IPS-20b (cell line): Measurements from ENCODE around the gene AFF2.

Source experiments
- H3K27ac ChIP-seq: one replicate; pipeline ENCODE4 v1.5.1; 2013; ENCODE audit warnings: low read length
- H3K27me3 ChIP-seq: 2 replicates; pipeline ENCODE4 v1.6.1; 2013; ENCODE audit warnings: mild to moderate bottlenecking, low read length, inconsistent platforms; ENCODE audit not compliant: insufficient read depth
- H3K36me3 ChIP-seq: 2 replicates; pipeline ENCODE4 v1.6.1; 2013; ENCODE audit warnings: low read depth, mild to moderate bottlenecking, inconsistent platforms, low read length, moderate library complexity; ENCODE audit not compliant: insufficient read depth
- H3K4me1 ChIP-seq: 2 replicates; pipeline ENCODE4 v1.6.1; 2013; ENCODE audit warnings: mild to moderate bottlenecking, control low read depth, inconsistent platforms, low read length, moderate library complexity; ENCODE audit not compliant: insufficient read depth
- H3K4me3 ChIP-seq: 2 replicates; pipeline ENCODE4 v1.5.1; 2013; ENCODE audit warnings: mild to moderate bottlenecking, low read length, inconsistent platforms
- H3K9ac ChIP-seq: 2 replicates; pipeline ENCODE4 v1.6.1; 2013; ENCODE audit warnings: low read depth, mild to moderate bottlenecking, inconsistent platforms, low read length, moderate library complexity
- H3K9me3 ChIP-seq: 2 replicates; pipeline ENCODE4 v1.6.1; 2013; ENCODE audit warnings: mild to moderate bottlenecking, low read depth, low read length, inconsistent platforms; ENCODE audit not compliant: insufficient read depth

AFF2 gene

GRCh38 chrX:148537556-148538182 lies 37.3 kb downstream of the AFF2 start:
- H3K4me3 ChIP-seq = no peak overlapping the region
- no peak overlapping the region for H3K27ac ChIP-seq
- no peak overlapping the region for H3K9ac ChIP-seq
- no peaks in the 10 kb centered on the region for H3K27me3 ChIP-seq
- no peaks in the 10 kb centered on the region for H3K9me3 ChIP-seq
- 0 out of 2 replicates have a peak, but pooled peaks cover 6% of the 10 kb centered on the region for H3K4me1 ChIP-seq
- H3K36me3 ChIP-seq = no peaks in the 10 kb centered on the region

- Histone ChIP-seq H3K4me3 (no peak overlapping the region), H3K9ac (no peak overlapping the region), H3K27me3 (no peaks in the 10 kb centered on the region), H3K4me1 (peaks cover 10% of the 10 kb centered on the region), H3K36me3 (no peaks in the 10 kb centered on the region), H3K9me3 (no peaks in the 10 kb centered on the region), H3K27ac (no peak overlapping the region)
These were observed 38.2 kb downstream of the AFF2 start for GRCh38 chrX:148538582-148538981.

GRCh38 chrX:148540114-148540513 lies 39.7 kb downstream of the AFF2 start:
- no peaks in the 10 kb centered on the region for H3K9me3 ChIP-seq
- H3K4me1 ChIP-seq = peaks cover 14% of the 10 kb centered on the region
- no peak overlapping the region for H3K27ac ChIP-seq
- no peak overlapping the region for H3K9ac ChIP-seq
- H3K36me3 ChIP-seq = no peaks in the 10 kb centered on the region
- no peaks in the 10 kb centered on the region for H3K27me3 ChIP-seq
- no peak overlapping the region for H3K4me3 ChIP-seq

- H3K27me3 ChIP-seq = no peaks in the 10 kb centered on the region
- no peak overlapping the region for H3K4me3 ChIP-seq
- H3K9ac ChIP-seq = no peak overlapping the region
- H3K27ac ChIP-seq = no peak overlapping the region
- H3K36me3 ChIP-seq = no peaks in the 10 kb centered on the region
- H3K4me1 ChIP-seq = peaks cover 14% of the 10 kb centered on the region
- no peaks in the 10 kb centered on the region for H3K9me3 ChIP-seq
These were observed 40.5 kb downstream of the AFF2 start for GRCh38 chrX:148540671-148541583.

GRCh38 chrX:148541584-148541940 lies 41.1 kb downstream of the AFF2 start:
- peaks cover 14% of the 10 kb centered on the region for H3K4me1 ChIP-seq
- H3K4me3 ChIP-seq = no peak overlapping the region
- no peak overlapping the region for H3K9ac ChIP-seq
- no peaks in the 10 kb centered on the region for H3K36me3 ChIP-seq
- H3K27me3 ChIP-seq = no peaks in the 10 kb centered on the region
- H3K27ac ChIP-seq = no peak overlapping the region
- H3K9me3 ChIP-seq = no peaks in the 10 kb centered on the region

- no peak overlapping the region for H3K4me3 ChIP-seq
- H3K27ac ChIP-seq = no peak overlapping the region
These were observed 42.3 kb downstream of the AFF2 start for GRCh38 chrX:148542481-148543255.

GRCh38 chrX:148552775-148553174 lies 52.4 kb downstream of the AFF2 start:
- no peaks in the 10 kb centered on the region for H3K36me3 ChIP-seq
- no peak overlapping the region for H3K4me3 ChIP-seq
- H3K4me1 ChIP-seq = no peaks in the 10 kb centered on the region; the same call in 1 of the 2 replicates
- no peak overlapping the region for H3K9ac ChIP-seq
- no peak overlapping the region for H3K27ac ChIP-seq
- H3K9me3 ChIP-seq = no peaks in the 10 kb centered on the region
- H3K27me3 ChIP-seq = no peaks in the 10 kb centered on the region

More at GRCh38 chrX:148542481-148543255, 42.3 kb downstream of the AFF2 start:
- Histone ChIP-seq H3K9ac (no peak overlapping the region), H3K4me1 (peaks cover 13% of the 10 kb centered on the region), H3K36me3 (no peaks in the 10 kb centered on the region), H3K27me3 (no peaks in the 10 kb centered on the region), H3K9me3 (no peaks in the 10 kb centered on the region)

GRCh38 chrX:148555101-148555500 lies 54.7 kb downstream of the AFF2 start:
- Histone ChIP-seq H3K27me3 (no peaks in the 10 kb centered on the region), H3K4me1 (no peaks in the 10 kb centered on the region; the same call in 1 of the 2 replicates), H3K27ac (no peak overlapping the region), H3K9me3 (no peaks in the 10 kb centered on the region), H3K36me3 (no peaks in the 10 kb centered on the region), H3K4me3 (no peak overlapping the region), H3K9ac (no peak overlapping the region)

GRCh38 chrX:148555571-148556243 lies 55.3 kb downstream of the AFF2 start:
- Histone ChIP-seq H3K4me1 (no peaks in the 10 kb centered on the region; the same call in 1 of the 2 replicates), H3K27ac (no peak overlapping the region), H3K36me3 (no peaks in the 10 kb centered on the region), H3K9ac (no peak overlapping the region), H3K27me3 (no peaks in the 10 kb centered on the region), H3K9me3 (no peaks in the 10 kb centered on the region), H3K4me3 (no peak overlapping the region)

- no peak overlapping the region for H3K27ac ChIP-seq
- no peaks in the 10 kb centered on the region for H3K9me3 ChIP-seq
- H3K27me3 ChIP-seq = no peaks in the 10 kb centered on the region
- H3K36me3 ChIP-seq = no peaks in the 10 kb centered on the region
- no peaks in the 10 kb centered on the region; the same call in 1 of the 2 replicates for H3K4me1 ChIP-seq
- H3K9ac ChIP-seq = no peak overlapping the region
- H3K4me3 ChIP-seq = no peak overlapping the region
These were observed 56.1 kb downstream of the AFF2 start for GRCh38 chrX:148556498-148556897.

- H3K9ac ChIP-seq = no peak overlapping the region
- no peak overlapping the region for H3K27ac ChIP-seq
- H3K4me3 ChIP-seq = no peak overlapping the region
- H3K9me3 ChIP-seq = no peaks in the 10 kb centered on the region
- no peaks in the 10 kb centered on the region for H3K36me3 ChIP-seq
- no peaks in the 10 kb centered on the region for H3K27me3 ChIP-seq
- peaks cover 6% of the 10 kb centered on the region for H3K4me1 ChIP-seq
These were observed 62.4 kb downstream of the AFF2 start for GRCh38 chrX:148562846-148563245.
